WTC11 (cell line): Measurements from ENCODE around the gene SOX9. TPM values are rescaled to one million over a fixed set of nuclear protein-coding genes. Genes with fewer than 3 reads are reported as not detected.

ENCODE experiments used
- ATAC-seq: fragments of 200-7000 bp; cut with Tn5 transposase; 2 replicates; pipeline ENCODE4 v1.10.0; 2021; ENCODE audit warnings: mild to moderate bottlenecking, moderate library complexity
- CTCF ChIA-PET: fragments of 300-600 bp; sonication (Branson Sonifier 250); formaldehyde crosslinking; loops from one replicate; lab custom pipeline; 2021; ENCODE audit warnings: antibody characterized with exemption; lab: Charles Lee
- POLR2A ChIA-PET: fragments of 350-600 bp; sonication (Branson Sonifier 250); formaldehyde crosslinking; loops from one replicate; lab custom pipeline; 2021; ENCODE audit warnings: antibody characterized with exemption; lab: Charles Lee
- DNase-seq: peaks from one replicate; pipeline ENCODE4 v3.0.0; 2021; ENCODE audit warnings: low spot score
- H3K27ac Mint-ChIP-seq: 2 replicates; pipeline ENCODE4 v1.8.0; 2021; ENCODE audit warnings: mixed read lengths
- H3K27me3 Mint-ChIP-seq: 2 replicates; pipeline ENCODE4 v1.8.0; 2021; ENCODE audit warnings: low read depth, mild to moderate bottlenecking, moderate library complexity, mixed read lengths
- H3K36me3 Mint-ChIP-seq: 2 replicates; pipeline ENCODE4 v1.8.0; 2021; ENCODE audit warnings: mixed read lengths
- H3K4me1 Mint-ChIP-seq: 2 replicates; pipeline ENCODE4 v1.8.0; 2022; ENCODE audit warnings: mixed read lengths
- H3K4me3 Mint-ChIP-seq: 2 replicates; pipeline ENCODE4 v1.8.0; 2021; ENCODE audit warnings: mild to moderate bottlenecking, moderate library complexity, mixed read lengths
- H3K9me3 Mint-ChIP-seq: 2 replicates; pipeline ENCODE4 v1.8.0; 2021; ENCODE audit warnings: mixed read lengths
- E2F5 ChIP-seq: sonication (generic); formaldehyde crosslinking; IDR thresholded peaks from 2 replicates; pipeline ENCODE4 v1.8.1; 2022; ENCODE audit warnings: mild to moderate bottlenecking, moderate library complexity, missing genetic modification reagents
- ELF4 ChIP-seq: sonication (generic); formaldehyde crosslinking; IDR thresholded peaks from 2 replicates; pipeline ENCODE4 v1.8.1; 2022; ENCODE audit warnings: low read depth, mild to moderate bottlenecking, moderate library complexity, missing genetic modification reagents
- ESRRA ChIP-seq: sonication (generic); formaldehyde crosslinking; IDR thresholded peaks from 2 replicates; pipeline ENCODE4 v1.8.1; 2022; ENCODE audit warnings: mild to moderate bottlenecking, missing genetic modification reagents, borderline replicate concordance
- FOXP4 ChIP-seq: sonication (generic); formaldehyde crosslinking; IDR thresholded peaks from 2 replicates; pipeline ENCODE4 v1.8.0; 2022; ENCODE audit warnings: mild to moderate bottlenecking, missing genetic modification reagents
- IRF2 ChIP-seq: sonication (generic); formaldehyde crosslinking; IDR thresholded peaks from 2 replicates; pipeline ENCODE4 v1.8.0; 2022; ENCODE audit warnings: low read depth, missing genetic modification reagents, borderline replicate concordance
- JAZF1 ChIP-seq: fragments of 250-450 bp; sonication (Bioruptor Pico); IDR thresholded peaks from 2 replicates; pipeline ENCODE4 v1.9.0; 2021; ENCODE audit warnings: moderate library complexity, mild to moderate bottlenecking, inconsistent platforms
- JUN ChIP-seq: sonication (generic); formaldehyde crosslinking; IDR thresholded peaks from 2 replicates; pipeline ENCODE4 v1.8.0; 2023; ENCODE audit warnings: mild to moderate bottlenecking, missing genetic modification reagents
- KAT7 ChIP-seq: sonication (generic); formaldehyde crosslinking; IDR thresholded peaks from 2 replicates; pipeline ENCODE4 v1.8.1; 2023; ENCODE audit warnings: missing genetic modification reagents, mild to moderate bottlenecking, borderline replicate concordance
- MLX ChIP-seq: sonication (generic); formaldehyde crosslinking; IDR thresholded peaks from 2 replicates; pipeline ENCODE4 v1.8.1; 2023; ENCODE audit warnings: mild to moderate bottlenecking, missing genetic modification reagents, moderate library complexity
- RELA ChIP-seq: sonication (generic); formaldehyde crosslinking; IDR thresholded peaks from 2 replicates; pipeline ENCODE4 v1.8.1; 2022; ENCODE audit warnings: missing genetic modification reagents, mild to moderate bottlenecking, borderline replicate concordance
- RORB ChIP-seq: fragments of 250-450 bp; sonication (Bioruptor Pico); IDR thresholded peaks from 2 replicates; pipeline ENCODE4 v1.9.0; 2021; ENCODE audit warnings: mild to moderate bottlenecking
- SOX15 ChIP-seq: fragments of 250-450 bp; sonication (Bioruptor Pico); IDR thresholded peaks from 2 replicates; pipeline ENCODE4 v1.9.0; 2021; ENCODE audit warnings: mild to moderate bottlenecking
- TEAD4 ChIP-seq: sonication (generic); formaldehyde crosslinking; IDR thresholded peaks from 2 replicates; pipeline ENCODE4 v1.8.0; 2022; ENCODE audit warnings: mild to moderate bottlenecking, missing genetic modification reagents
- ZNF396 ChIP-seq: fragments of 250-450 bp; sonication (Bioruptor Pico); IDR thresholded peaks from 2 replicates; pipeline ENCODE4 v1.8.0; 2021; ENCODE audit warnings: mild to moderate bottlenecking, moderate library complexity, borderline replicate concordance
- ZNF423 ChIP-seq: fragments of 250-450 bp; sonication (Bioruptor Pico); IDR thresholded peaks from 2 replicates; pipeline ENCODE4 v2.1.2; 2022; ENCODE audit warnings: mild to moderate bottlenecking, moderate library complexity
- total RNA-seq: library from RNA; stranded (reverse); gene quantifications from 3 replicates; pipeline ENCODE4 v1.2.3, GENCODE V29; 2021
- TF ChIP-seq, protein P1 (sequence below): sonication (generic); formaldehyde crosslinking; IDR thresholded peaks from 2 replicates; pipeline ENCODE4 v1.8.1; 2023; ENCODE audit warnings: mild to moderate bottlenecking, moderate library complexity, missing genetic modification reagents
- TF ChIP-seq, protein P2 (sequence below): sonication (generic); formaldehyde crosslinking; IDR thresholded peaks from 2 replicates; pipeline ENCODE4 v1.8.1; 2022; ENCODE audit warnings: low read depth, mild to moderate bottlenecking, moderate library complexity, missing genetic modification reagents, borderline replicate concordance
- TF ChIP-seq, protein P3 (sequence below): sonication (generic); formaldehyde crosslinking; IDR thresholded peaks from 2 replicates; pipeline ENCODE4 v1.8.0; 2022; ENCODE audit warnings: mild to moderate bottlenecking, missing genetic modification reagents
- TF ChIP-seq, protein P4 (sequence below): fragments of 250-450 bp; sonication (Bioruptor Pico); IDR thresholded peaks from 2 replicates; pipeline ENCODE4 v2.1.2; 2022; ENCODE audit warnings: mild to moderate bottlenecking, moderate library complexity

SOX9 gene
- total RNA-seq, 1 experiment from 2014 or later, result 8.1 TPM

DNA sequence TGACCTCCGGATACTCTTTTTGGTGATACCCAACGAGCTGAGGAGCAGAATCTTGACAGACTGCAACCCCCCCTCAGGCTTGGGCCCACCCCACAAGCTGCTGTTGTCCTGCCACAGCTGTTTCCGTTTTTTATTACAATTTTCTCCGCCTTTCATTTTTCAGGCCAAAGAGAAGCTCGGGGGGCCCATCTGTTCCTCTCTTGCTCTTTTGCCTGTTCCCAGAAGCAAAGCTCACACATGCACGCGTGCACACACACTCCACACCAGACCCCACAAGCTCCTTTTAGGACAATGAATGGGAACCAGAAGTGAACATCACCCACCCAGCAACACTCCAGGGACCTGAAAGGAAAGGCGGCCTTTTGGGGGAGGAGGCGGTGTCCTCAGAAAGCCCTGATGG lies 16.3 kb downstream of the SOX9 start (continued):
- TF ChIP-seq JAZF1 (CRISPR knock-in tag), result no peak
- TF ChIP-seq KAT7 (CRISPR knock-in tag), result no peak
- TF ChIP-seq IRF2 (CRISPR knock-in tag), result no peak
- TF ChIP-seq TEAD4, result no peak
- TF ChIP-seq RELA (CRISPR knock-in tag), result no peak

GRCh38 chr17:72139212-72139611 lies 18.4 kb downstream of the SOX9 start:
- CTCF ChIA-PET, result no interaction called here
- no peak overlapping the region for H3K27ac Mint-ChIP-seq
- no peak for TF ChIP-seq E2F5 (CRISPR knock-in tag)
- no peak for TF ChIP-seq ZNF423
- TF ChIP-seq ZNF396 (CRISPR knock-in tag), result no peak
- TF ChIP-seq, protein P1, sequence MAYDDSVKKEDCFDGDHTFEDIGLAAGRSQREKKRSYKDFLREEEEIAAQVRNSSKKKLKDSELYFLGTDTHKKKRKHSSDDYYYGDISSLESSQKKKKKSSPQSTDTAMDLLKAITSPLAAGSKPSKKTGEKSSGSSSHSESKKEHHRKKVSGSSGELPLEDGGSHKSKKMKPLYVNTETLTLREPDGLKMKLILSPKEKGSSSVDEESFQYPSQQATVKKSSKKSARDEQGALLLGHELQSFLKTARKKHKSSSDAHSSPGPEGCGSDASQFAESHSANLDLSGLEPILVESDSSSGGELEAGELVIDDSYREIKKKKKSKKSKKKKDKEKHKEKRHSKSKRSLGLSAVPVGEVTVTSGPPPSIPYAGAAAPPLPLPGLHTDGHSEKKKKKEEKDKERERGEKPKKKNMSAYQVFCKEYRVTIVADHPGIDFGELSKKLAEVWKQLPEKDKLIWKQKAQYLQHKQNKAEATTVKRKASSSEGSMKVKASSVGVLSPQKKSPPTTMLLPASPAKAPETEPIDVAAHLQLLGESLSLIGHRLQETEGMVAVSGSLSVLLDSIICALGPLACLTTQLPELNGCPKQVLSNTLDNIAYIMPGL (CRISPR knock-in tag), result no peak
- no peak for TF ChIP-seq RORB (CRISPR knock-in tag)
- TF ChIP-seq ESRRA (CRISPR knock-in tag), result no peak
- TF ChIP-seq ELF4 (CRISPR knock-in tag), result no peak
- TF ChIP-seq, protein P2, sequence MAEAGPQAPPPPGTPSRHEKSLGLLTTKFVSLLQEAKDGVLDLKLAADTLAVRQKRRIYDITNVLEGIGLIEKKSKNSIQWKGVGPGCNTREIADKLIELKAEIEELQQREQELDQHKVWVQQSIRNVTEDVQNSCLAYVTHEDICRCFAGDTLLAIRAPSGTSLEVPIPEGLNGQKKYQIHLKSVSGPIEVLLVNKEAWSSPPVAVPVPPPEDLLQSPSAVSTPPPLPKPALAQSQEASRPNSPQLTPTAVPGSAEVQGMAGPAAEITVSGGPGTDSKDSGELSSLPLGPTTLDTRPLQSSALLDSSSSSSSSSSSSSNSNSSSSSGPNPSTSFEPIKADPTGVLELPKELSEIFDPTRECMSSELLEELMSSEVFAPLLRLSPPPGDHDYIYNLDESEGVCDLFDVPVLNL, result no peak
- TF ChIP-seq FOXP4, result no peak
- TF ChIP-seq IRF2 (CRISPR knock-in tag), result no peak
- TF ChIP-seq, protein P3, sequence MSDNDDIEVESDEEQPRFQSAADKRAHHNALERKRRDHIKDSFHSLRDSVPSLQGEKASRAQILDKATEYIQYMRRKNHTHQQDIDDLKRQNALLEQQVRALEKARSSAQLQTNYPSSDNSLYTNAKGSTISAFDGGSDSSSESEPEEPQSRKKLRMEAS (CRISPR knock-in tag), result no peak
- TF ChIP-seq, protein P4, sequence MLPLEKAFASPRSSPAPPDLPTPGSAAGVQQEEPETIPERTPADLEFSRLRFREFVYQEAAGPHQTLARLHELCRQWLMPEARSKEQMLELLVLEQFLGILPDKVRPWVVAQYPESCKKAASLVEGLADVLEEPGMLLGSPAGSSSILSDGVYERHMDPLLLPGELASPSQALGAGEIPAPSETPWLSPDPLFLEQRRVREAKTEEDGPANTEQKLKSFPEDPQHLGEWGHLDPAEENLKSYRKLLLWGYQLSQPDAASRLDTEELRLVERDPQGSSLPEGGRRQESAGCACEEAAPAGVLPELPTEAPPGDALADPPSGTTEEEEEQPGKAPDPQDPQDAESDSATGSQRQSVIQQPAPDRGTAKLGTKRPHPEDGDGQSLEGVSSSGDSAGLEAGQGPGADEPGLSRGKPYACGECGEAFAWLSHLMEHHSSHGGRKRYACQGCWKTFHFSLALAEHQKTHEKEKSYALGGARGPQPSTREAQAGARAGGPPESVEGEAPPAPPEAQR (CRISPR knock-in tag), result no peak
- no peak for TF ChIP-seq MLX
- TF ChIP-seq SOX15, result no peak
- no peak for TF ChIP-seq JUN (CRISPR knock-in tag)
- no peak overlapping the region for H3K4me3 Mint-ChIP-seq
- ATAC-seq (no peak), DNase-seq (no peak)
- no peaks in the 10 kb centered on the region for H3K9me3 Mint-ChIP-seq
- H3K4me1 Mint-ChIP-seq, result peaks cover 36% of the 10 kb centered on the region
- peaks cover 4% of the 10 kb centered on the region; the same call in 1 of the 2 replicates for H3K27me3 Mint-ChIP-seq
- POLR2A ChIA-PET, result no interaction called here
- no peaks in the 10 kb centered on the region for H3K36me3 Mint-ChIP-seq
